ENCODE measurements around the gene NCOA1.

The NCOA1 gene

GRCh38 chr2:24497685-24498084 is 6.6 kb downstream of the NCOA1 start:
- Histone ChIP-seq H3K36me3 (no peaks in the 10 kb centered on the region), H3K4me3 (no peak overlapping the region), H3K4me1 (peaks cover 0 to 56% (median 10%) of the 10 kb centered on the region in 4 donors), H3K27me3 (no peaks in the 10 kb centered on the region), H3K27ac (no peak overlapping the region), H3K9me3 (no peaks in the 10 kb centered on the region)
- intact Hi-C loops (cut with DNase I; ENCODE audit: low total_unique reads), result no loop called here
- no peak for TF ChIP-seq CTCF (IDR thresholded peaks at IDR 0.05)
- no peak for DNase-seq

- DNase-seq, result no peak
- H3K27ac ChIP-seq, result no peak overlapping the region
- H3K9me3 ChIP-seq, result no peaks in the 10 kb centered on the region
- intact Hi-C loops (cut with DNase I; ENCODE audit: low total_unique reads), result no loop called here
- H3K4me1 ChIP-seq, result peaks cover 0 to 52% (median 10%) of the 10 kb centered on the region in 4 donors
- TF ChIP-seq CTCF (IDR thresholded peaks at IDR 0.05), result no peak
- no peak overlapping the region for H3K4me3 ChIP-seq
- H3K36me3 ChIP-seq, result no peaks in the 10 kb centered on the region
- H3K27me3 ChIP-seq, result no peaks in the 10 kb centered on the region
Measured at GRCh38 chr2:24498121-24498520, 7.1 kb downstream of the NCOA1 start.

- TF ChIP-seq CTCF (IDR thresholded peaks at IDR 0.05), result no peak
- peaks cover 0 to 58% (median 2%) of the 10 kb centered on the region in 4 donors for H3K4me1 ChIP-seq
- no peak overlapping the region for H3K27ac ChIP-seq
Measured at GRCh38 chr2:24501813-24502212, 10.8 kb downstream of the NCOA1 start.

GRCh38 chr2:24505534-24506275 is 14.7 kb downstream of the NCOA1 start:
- intact Hi-C loops (cut with DNase I; ENCODE audit: low total_unique reads), result no loop called here
- Histone ChIP-seq H3K4me3 (no peak overlapping the region), H3K27me3 (no peaks in the 10 kb centered on the region), H3K27ac (no peak overlapping the region), H3K4me1 (peaks cover 0 to 37% (median 2%) of the 10 kb centered on the region in 4 donors), H3K9me3 (no peaks in the 10 kb centered on the region), H3K36me3 (no peaks in the 10 kb centered on the region)
- no peak for DNase-seq
- no peak for TF ChIP-seq CTCF (IDR thresholded peaks at IDR 0.05)

More at GRCh38 chr2:24501813-24502212, 10.8 kb downstream of the NCOA1 start:
- H3K27me3 ChIP-seq, result no peaks in the 10 kb centered on the region
- no peaks in the 10 kb centered on the region for H3K9me3 ChIP-seq
- H3K4me3 ChIP-seq, result no peak overlapping the region
- H3K36me3 ChIP-seq, result no peaks in the 10 kb centered on the region
- intact Hi-C loops (cut with DNase I; ENCODE audit: low total_unique reads), result no loop called here
- no peak for DNase-seq

GRCh38 chr2:24507549-24507948 is 16.5 kb downstream of the NCOA1 start:
- Histone ChIP-seq H3K4me3 (no peak overlapping the region), H3K9me3 (no peaks in the 10 kb centered on the region), H3K36me3 (no peaks in the 10 kb centered on the region), H3K4me1 (peaks cover 0 to 44% (median 2%) of the 10 kb centered on the region in 4 donors), H3K27me3 (no peaks in the 10 kb centered on the region), H3K27ac (no peak overlapping the region)
- TF ChIP-seq CTCF (IDR thresholded peaks at IDR 0.05), result no peak
- intact Hi-C loops (cut with DNase I; ENCODE audit: low total_unique reads), result no loop called here
- no peak for DNase-seq

Measured in tibial artery (tissue), 4 donors.